ENCODE data around the gene SUMO3.

Gene SUMO3

GRCh38 chr21:44774972-44775371 lies 42.9 kb downstream of the SUMO3 start:
- peaks cover 27% of the 10 kb centered on the region for H3K79me2 ChIP-seq (ENCODE audit: control insufficient read depth, low read length)
- H3K9me2 ChIP-seq (replicated peaks; ENCODE audit: control insufficient read depth, low read length) = no peaks in the 10 kb centered on the region
- no peaks in the 10 kb centered on the region for H3K27me3 ChIP-seq (ENCODE audit: control insufficient read depth, low read length)
- TF ChIP-seq, protein P1, sequence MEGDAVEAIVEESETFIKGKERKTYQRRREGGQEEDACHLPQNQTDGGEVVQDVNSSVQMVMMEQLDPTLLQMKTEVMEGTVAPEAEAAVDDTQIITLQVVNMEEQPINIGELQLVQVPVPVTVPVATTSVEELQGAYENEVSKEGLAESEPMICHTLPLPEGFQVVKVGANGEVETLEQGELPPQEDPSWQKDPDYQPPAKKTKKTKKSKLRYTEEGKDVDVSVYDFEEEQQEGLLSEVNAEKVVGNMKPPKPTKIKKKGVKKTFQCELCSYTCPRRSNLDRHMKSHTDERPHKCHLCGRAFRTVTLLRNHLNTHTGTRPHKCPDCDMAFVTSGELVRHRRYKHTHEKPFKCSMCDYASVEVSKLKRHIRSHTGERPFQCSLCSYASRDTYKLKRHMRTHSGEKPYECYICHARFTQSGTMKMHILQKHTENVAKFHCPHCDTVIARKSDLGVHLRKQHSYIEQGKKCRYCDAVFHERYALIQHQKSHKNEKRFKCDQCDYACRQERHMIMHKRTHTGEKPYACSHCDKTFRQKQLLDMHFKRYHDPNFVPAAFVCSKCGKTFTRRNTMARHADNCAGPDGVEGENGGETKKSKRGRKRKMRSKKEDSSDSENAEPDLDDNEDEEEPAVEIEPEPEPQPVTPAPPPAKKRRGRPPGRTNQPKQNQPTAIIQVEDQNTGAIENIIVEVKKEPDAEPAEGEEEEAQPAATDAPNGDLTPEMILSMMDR (IDR thresholded peaks at IDR 0.05; ENCODE audit: low read depth, low read length, poor library complexity, severe bottlenecking) = no peak
- no peak for TF ChIP-seq EZH2phosphoT487 (IDR thresholded peaks at IDR 0.05; ENCODE audit: borderline replicate concordance, low read length)
- H3K36me3 ChIP-seq (ENCODE audit: control insufficient read depth, low read length) = peaks cover 78% of the 10 kb centered on the region
- H3K4me1 ChIP-seq (ENCODE audit: control insufficient read depth, low read length) = no peaks in the 10 kb centered on the region
- no peak overlapping the region for H3K4me2 ChIP-seq (ENCODE audit: low read length)
- no peak overlapping the region for H3K4me3 ChIP-seq (ENCODE audit: low read length)
- no peaks in the 10 kb centered on the region for H4K20me1 ChIP-seq (ENCODE audit: control insufficient read depth, insufficient read depth, low read depth, low read length)
- H3F3A ChIP-seq (ENCODE audit: control insufficient read depth, insufficient read depth) = no peaks in the 10 kb centered on the region
- no peaks in the 10 kb centered on the region for H3K9me3 ChIP-seq (ENCODE audit: control insufficient read depth, insufficient read depth, low read length)
- H3K27ac ChIP-seq (ENCODE audit: low read depth, low read length) = no peak overlapping the region

DNA sequence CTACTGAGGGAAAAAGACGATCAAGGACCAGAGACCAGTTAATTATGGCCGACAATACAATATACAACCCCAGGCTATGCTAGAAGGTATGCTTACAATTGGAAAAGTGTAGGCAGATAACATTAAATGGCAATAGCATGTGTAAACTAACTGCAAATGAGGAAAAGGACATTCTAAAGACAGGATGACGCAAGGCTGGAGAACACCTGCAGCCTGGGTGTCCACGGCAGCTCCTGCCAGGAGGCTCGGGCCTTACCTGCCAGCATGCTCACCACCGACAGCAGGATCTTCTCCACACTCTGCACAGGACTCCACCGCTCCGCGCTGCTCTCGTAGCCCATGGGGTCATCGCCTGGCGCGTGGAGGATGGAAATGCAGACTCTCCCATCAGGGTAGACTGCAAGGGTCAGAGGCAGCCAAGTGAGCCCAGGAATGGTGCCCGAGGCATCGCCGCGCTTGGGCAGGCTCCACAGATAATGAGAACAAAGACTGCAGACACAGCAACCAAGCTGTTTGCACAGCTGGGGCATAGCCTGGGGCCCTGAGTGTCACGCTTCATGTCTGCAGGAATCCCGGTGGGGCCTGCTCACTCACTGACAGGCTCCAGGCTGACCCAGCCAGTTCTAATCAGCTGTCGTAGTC lies 44.5 kb downstream of the SUMO3 start:
- no peaks in the 10 kb centered on the region for H4K20me1 ChIP-seq (ENCODE audit: control insufficient read depth, insufficient read depth, low read depth, low read length)
- no peaks in the 10 kb centered on the region for H3F3A ChIP-seq (ENCODE audit: control insufficient read depth, insufficient read depth)
- no peak overlapping the region for H3K27ac ChIP-seq (ENCODE audit: low read depth, low read length)
- TF ChIP-seq, protein P1 (IDR thresholded peaks at IDR 0.05; ENCODE audit: low read depth, low read length, poor library complexity, severe bottlenecking) = no peak
- no peak for TF ChIP-seq EZH2phosphoT487 (IDR thresholded peaks at IDR 0.05; ENCODE audit: borderline replicate concordance, low read length)
- H3K9me3 ChIP-seq (ENCODE audit: control insufficient read depth, insufficient read depth, low read length) = no peaks in the 10 kb centered on the region
- H3K36me3 ChIP-seq (ENCODE audit: control insufficient read depth, low read length) = peaks cover 79% of the 10 kb centered on the region
- H3K4me1 ChIP-seq (ENCODE audit: control insufficient read depth, low read length) = no peaks in the 10 kb centered on the region
- H3K9me2 ChIP-seq (replicated peaks; ENCODE audit: control insufficient read depth, low read length) = no peaks in the 10 kb centered on the region
- H3K27me3 ChIP-seq (ENCODE audit: control insufficient read depth, low read length) = no peaks in the 10 kb centered on the region
- no peak overlapping the region for H3K4me3 ChIP-seq (ENCODE audit: low read length)
- no peak overlapping the region for H3K4me2 ChIP-seq (ENCODE audit: low read length)
- peaks cover 13% of the 10 kb centered on the region for H3K79me2 ChIP-seq (ENCODE audit: control insufficient read depth, low read length)

- H3K27ac ChIP-seq (ENCODE audit: low read depth, low read length) = no peak overlapping the region
- no peaks in the 10 kb centered on the region for H3K27me3 ChIP-seq (ENCODE audit: control insufficient read depth, low read length)
- H3K4me1 ChIP-seq (ENCODE audit: control insufficient read depth, low read length) = no peaks in the 10 kb centered on the region
- H3K9me2 ChIP-seq (replicated peaks; ENCODE audit: control insufficient read depth, low read length) = no peaks in the 10 kb centered on the region
- H4K20me1 ChIP-seq (ENCODE audit: control insufficient read depth, insufficient read depth, low read depth, low read length) = no peaks in the 10 kb centered on the region
- no peak overlapping the region for H3K4me3 ChIP-seq (ENCODE audit: low read length)
- TF ChIP-seq EZH2phosphoT487 (IDR thresholded peaks at IDR 0.05; ENCODE audit: borderline replicate concordance, low read length) = no peak
- peaks cover 2% of the 10 kb centered on the region; the same call in 1 of the 2 replicates for H3K79me2 ChIP-seq (ENCODE audit: control insufficient read depth, low read length)
- no peaks in the 10 kb centered on the region for H3K9me3 ChIP-seq (ENCODE audit: control insufficient read depth, insufficient read depth, low read length)
- H3K4me2 ChIP-seq (ENCODE audit: low read length) = no peak overlapping the region
- H3K36me3 ChIP-seq (ENCODE audit: control insufficient read depth, low read length) = peaks cover 70% of the 10 kb centered on the region
- no peaks in the 10 kb centered on the region for H3F3A ChIP-seq (ENCODE audit: control insufficient read depth, insufficient read depth)
Measured at GRCh38 chr21:44771896-44772525, 45.9 kb downstream of the SUMO3 start.

Measured in DOHH2 (cell line).